ENCODE measurements around the gene MS4A10.

MS4A10 gene

DNA sequence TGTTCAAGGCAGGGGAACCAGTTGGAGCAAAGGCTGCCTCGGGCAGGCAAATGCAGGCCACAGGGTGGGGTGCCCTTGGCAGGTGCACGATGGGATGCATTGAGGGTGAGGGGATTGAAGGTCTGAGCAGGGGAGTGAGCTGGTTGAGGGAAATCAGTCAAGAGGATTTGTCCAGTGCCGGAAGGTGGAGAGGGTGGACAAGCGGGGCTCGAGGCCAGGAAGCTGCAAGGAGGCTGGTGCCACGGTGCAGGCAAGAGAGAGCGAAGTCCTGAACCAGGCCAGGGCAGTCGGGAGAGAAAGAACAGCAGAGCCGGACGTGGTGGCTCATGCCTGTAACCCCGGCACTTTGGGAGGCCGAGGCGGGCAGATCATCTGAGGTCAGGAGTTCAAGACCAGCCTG lies 10.4 kb upstream of the MS4A10 start:
- no peak for DNase-seq (ENCODE audit: low read depth)
- no peak overlapping the region for H3K4me3 ChIP-seq (ENCODE audit: low read depth, low read length)
- TF ChIP-seq, protein P1, sequence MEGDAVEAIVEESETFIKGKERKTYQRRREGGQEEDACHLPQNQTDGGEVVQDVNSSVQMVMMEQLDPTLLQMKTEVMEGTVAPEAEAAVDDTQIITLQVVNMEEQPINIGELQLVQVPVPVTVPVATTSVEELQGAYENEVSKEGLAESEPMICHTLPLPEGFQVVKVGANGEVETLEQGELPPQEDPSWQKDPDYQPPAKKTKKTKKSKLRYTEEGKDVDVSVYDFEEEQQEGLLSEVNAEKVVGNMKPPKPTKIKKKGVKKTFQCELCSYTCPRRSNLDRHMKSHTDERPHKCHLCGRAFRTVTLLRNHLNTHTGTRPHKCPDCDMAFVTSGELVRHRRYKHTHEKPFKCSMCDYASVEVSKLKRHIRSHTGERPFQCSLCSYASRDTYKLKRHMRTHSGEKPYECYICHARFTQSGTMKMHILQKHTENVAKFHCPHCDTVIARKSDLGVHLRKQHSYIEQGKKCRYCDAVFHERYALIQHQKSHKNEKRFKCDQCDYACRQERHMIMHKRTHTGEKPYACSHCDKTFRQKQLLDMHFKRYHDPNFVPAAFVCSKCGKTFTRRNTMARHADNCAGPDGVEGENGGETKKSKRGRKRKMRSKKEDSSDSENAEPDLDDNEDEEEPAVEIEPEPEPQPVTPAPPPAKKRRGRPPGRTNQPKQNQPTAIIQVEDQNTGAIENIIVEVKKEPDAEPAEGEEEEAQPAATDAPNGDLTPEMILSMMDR (conservative IDR thresholded peaks at IDR 0.05; ENCODE audit: low read depth, low read length) = no peak

DNA sequence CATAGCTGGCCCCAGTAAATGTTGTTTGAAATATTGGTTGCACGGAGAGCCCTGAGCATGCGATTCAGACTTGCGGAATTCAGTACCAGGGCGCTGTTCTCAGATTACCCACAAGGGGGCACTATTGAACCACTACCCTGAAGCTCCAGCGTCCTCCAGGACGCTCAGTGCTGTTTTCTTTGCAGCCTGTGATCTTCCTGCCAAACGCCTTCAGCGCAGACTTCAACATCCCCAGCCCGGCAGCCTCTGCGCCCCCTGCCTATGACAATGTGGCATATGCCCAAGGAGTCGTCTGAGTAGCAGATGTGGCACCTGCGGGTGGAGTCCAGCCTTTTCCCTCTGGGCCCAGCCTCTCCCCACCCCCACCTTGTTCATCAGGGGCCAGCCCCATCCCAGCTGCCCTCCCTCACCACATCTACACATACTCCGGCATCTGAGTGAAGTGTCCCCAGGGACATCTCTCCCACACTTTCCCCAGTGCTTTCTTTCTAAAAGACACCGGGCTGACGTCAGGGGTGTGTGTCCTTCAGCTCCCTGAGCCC lies 9.6 kb upstream of the MS4A10 start:
- TF ChIP-seq, protein P1 (conservative IDR thresholded peaks at IDR 0.05; ENCODE audit: low read depth, low read length) = peak; percentile 94
- no peak overlapping the region for H3K4me3 ChIP-seq (ENCODE audit: low read depth, low read length)
- DNase-seq (ENCODE audit: low read depth) = peak; percentile 96

DNA sequence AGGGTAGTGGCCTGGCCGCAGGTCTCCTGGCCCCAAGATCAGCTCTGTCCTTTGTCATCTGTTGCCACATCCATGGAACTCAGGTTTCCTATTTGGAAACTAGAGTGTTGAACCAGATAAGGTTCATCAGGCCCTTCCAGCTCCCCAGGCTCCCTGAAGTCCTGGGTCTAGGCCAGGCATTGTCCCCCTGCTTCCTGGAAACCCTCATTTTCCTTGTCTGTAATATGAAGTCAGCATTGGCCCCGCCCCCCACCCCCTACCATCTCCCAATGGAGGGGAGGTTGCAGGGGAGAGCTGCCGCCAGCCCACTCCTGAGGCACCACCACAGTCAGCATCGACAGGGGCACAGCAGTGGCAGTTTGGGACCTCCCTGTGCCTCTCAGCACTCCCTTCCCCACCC lies 9.0 kb upstream of the MS4A10 start:
- no peak for DNase-seq (ENCODE audit: low read depth)
- TF ChIP-seq, protein P1 (conservative IDR thresholded peaks at IDR 0.05; ENCODE audit: low read depth, low read length) = no peak
- no peak overlapping the region for H3K4me3 ChIP-seq (ENCODE audit: low read depth, low read length)

- DNase-seq (ENCODE audit: low read depth) = no peak
- H3K4me3 ChIP-seq (ENCODE audit: low read depth, low read length) = no peak overlapping the region
- TF ChIP-seq, protein P1 (conservative IDR thresholded peaks at IDR 0.05; ENCODE audit: low read depth, low read length) = no peak
These were observed 8.0 kb upstream of the MS4A10 start for GRCh38 chr11:60777106-60777505.

- no peak overlapping the region for H3K4me3 ChIP-seq (ENCODE audit: low read depth, low read length)
- DNase-seq (ENCODE audit: low read depth) = peak; percentile 84
- TF ChIP-seq, protein P1 (conservative IDR thresholded peaks at IDR 0.05; ENCODE audit: low read depth, low read length) = no peak
These were observed 7.6 kb upstream of the MS4A10 start for GRCh38 chr11:60777572-60777971.

DNA sequence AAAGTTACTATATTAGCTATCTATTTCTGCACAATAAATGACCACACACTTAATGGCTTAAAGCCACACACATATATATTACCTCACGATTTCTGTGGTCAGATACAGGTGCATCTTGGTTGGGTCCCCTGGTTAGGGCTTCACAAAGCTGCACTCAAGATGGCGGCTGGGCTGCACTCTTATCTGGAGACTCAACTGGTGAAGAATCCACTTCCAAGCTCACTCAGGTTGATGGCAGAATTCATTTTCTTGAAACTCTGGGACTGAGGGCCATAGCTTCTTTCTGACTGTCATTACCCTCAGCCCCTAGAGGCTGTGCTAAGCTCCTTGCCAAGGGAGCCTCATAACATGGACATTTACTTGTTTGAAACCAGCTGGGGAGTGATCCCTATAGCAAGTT lies 5.1 kb upstream of the MS4A10 start:
- TF ChIP-seq, protein P1 (conservative IDR thresholded peaks at IDR 0.05; ENCODE audit: low read depth, low read length) = no peak
- no peak for DNase-seq (ENCODE audit: low read depth)
- no peak overlapping the region for H3K4me3 ChIP-seq (ENCODE audit: low read depth, low read length)

DNA sequence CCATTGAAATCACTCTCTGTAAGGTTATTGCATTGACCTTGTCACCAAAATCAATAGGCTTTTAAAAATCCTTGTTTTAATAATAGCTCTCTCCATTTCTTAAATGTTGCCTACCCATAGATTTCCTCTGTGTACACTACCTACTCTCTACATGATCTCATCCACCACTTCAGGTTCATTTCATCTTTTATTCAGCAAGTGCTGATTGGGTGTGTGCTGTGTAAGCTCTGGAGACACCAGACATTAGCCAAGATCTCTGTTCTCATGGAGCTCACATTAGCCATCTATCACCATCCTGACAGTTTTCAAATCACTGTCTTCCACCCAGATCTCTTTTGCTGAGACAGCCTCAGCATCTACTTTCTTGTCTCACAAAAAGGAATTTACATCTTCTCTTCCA lies 4.4 kb upstream of the MS4A10 start:
- no peak for DNase-seq (ENCODE audit: low read depth)
- TF ChIP-seq, protein P1 (conservative IDR thresholded peaks at IDR 0.05; ENCODE audit: low read depth, low read length) = no peak
- no peak overlapping the region for H3K4me3 ChIP-seq (ENCODE audit: low read depth, low read length)

All from choroid plexus epithelial cell (primary cell).